Right ventricle myocardium superior (tissue), 1 donor: Measurements from ENCODE around the gene C11orf42. TPM values are rescaled to one million over a fixed set of nuclear protein-coding genes. Genes with fewer than 3 reads are reported as not detected.

ENCODE experiments used
- ATAC-seq: fragments of 200-7000 bp; cut with Tn5 transposase; one replicate; pipeline ENCODE4 v1.9.1; 2020; ENCODE audit warnings: mild to moderate bottlenecking; ENCODE audit not compliant: poor library complexity
- DNase-seq: peaks from one replicate; pipeline ENCODE4 v3.0.0-alpha.2; 2020
- intact Hi-C: fragments of 100-400 bp; cut with DNase I; formaldehyde crosslinking; loops from one replicate; pipeline ENCODE4 v1.11.2; 2022
- long read RNA-seq: library from polyadenylated mRNA; unstranded; transcript quantifications from one replicate; pipeline ENCODE4 v2.0.0, GENCODE V29; 2021
- total RNA-seq: library from RNA; stranded (reverse); fragmentation: NEBNext Ultra II Directional; extraction: Animal tissue kit (Norgen Biotek cat#: 25700); gene quantifications from one replicate; pipeline ENCODE4 v1.2.1, GENCODE V29; 2021
- donor health status: DM: no; HTN: yes; CAD: no; lungs with severe emphysema.

The C11orf42 gene, protein sequence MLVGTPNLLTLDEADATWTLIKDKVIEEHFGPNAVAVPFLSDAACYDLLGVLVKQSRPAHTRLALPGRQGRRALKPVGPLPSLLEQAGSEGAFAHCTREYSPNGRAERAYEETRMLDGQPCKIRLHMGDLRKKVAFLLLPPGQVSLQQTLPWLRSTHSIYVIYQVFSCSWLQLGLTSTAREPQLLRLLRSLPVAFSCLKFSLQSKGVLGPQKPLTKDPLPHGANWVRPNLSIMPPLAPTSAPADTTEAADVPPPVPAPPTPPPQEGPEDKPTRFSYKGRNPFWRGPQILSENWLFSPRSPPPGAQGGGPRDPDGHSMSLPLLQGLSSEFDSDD
- not detected for total RNA-seq
- long read RNA-seq = 0 reads

DNA sequence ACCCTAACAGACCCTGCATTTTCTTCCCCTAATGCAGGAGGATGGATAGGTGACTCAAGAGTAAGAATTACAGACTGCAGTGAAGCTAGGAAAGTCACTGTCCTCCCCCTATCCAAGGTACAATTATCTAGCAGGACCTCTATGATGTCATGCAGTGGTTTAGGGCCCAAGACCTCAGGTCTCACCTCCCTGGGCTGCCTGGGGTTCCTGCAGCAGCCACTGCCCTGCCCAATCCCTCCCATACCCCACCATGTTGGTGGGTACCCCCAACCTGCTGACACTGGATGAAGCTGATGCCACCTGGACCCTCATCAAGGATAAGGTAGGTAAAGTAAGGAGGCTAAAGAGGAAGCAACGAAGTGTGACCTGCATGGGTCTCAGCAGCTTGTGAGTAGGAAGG is at the start of gene C11orf42:
Gene C11orf42 (plus strand): TSS at position 192 of the 400 bp plus-strand sequence. CDS start 59 bp downstream, at position 251.
- intact Hi-C loops = no loop called here
- no peak for ATAC-seq
- DNase-seq = no peak

DNA sequence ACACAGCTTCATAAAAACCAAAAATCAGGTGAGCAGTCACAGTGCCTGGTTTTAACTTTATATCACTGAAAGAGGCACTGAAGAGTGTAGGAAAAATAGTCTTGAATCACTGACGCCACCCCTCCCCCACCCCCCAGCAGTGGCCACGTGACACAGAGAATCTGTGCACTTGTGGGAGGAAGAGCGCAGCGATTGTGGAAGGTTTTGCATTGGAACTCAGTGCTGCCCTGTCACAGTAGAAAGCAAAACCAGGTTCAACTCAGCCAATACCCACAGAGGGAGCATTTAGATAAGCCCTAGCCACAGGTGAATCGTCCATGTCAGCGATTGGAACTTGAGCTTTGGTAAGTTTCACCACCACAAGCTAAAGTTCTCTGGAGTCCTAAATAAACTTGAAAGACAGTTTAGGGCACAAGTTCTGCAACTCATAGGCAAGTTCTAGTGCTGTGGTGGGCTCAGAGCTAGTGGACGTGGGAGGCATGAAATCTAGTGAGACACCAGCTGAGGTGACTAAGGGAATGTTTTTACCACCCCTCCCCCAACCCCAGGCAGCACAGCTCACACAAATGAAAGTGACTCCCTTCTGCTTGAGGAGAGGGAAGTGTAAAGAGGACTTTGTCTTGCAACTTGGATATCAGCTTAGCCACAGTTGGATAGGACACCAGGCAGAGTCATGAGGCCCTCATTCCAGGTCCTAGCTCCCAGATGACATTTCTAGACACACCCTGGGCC is 48.6 kb upstream of the C11orf42 start:
- ATAC-seq = no peak
- DNase-seq = no peak
- intact Hi-C loops = no loop called here

DNA sequence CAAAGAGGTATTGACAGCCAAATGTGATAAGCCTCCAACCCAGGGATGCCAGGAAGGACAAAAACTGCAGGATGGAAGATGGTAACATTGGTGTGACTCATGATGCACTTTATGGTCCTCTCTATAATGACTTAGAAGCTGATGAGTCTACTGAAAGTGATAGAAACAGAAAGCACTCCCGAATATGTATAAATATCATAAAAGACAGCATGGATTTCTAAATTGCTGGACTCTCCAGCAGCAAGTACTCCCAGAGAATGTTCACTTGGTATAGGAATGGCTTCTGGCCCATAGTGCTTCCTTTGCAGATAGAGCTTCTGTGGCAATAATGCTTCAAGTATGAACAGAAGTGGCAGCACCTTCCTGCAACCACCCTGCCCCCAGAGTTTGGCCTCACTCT is 35.1 kb upstream of the C11orf42 start, which contains the start of gene OR52B2:
Gene OR52B2 (minus strand): TSS at position 101 of the 400 bp plus-strand sequence. CDS start 0 bp downstream, at position 101.
- intact Hi-C loops = no loop called here
- DNase-seq (no peak), ATAC-seq (no peak)

DNA sequence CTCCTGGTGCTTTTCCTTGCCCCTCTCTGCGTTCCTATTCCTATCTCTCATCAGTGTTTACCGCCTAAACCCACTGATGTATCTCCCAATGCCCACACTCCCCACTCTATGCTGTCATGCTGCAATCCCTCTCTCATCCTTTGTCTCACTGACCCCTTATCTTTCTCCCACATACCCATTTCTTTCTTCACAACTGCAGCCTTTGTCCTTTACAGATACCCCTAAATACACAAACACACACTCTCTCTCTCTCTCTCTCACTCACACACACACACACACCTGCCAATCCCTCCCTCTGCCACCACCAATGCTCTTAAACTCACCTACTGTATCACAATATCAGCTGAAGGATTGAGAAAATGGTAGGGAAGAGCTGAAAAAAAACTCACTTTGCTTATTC is 29.9 kb upstream of the C11orf42 start:
- intact Hi-C loops = no loop called here
- ATAC-seq (no peak), DNase-seq (no peak)

DNA sequence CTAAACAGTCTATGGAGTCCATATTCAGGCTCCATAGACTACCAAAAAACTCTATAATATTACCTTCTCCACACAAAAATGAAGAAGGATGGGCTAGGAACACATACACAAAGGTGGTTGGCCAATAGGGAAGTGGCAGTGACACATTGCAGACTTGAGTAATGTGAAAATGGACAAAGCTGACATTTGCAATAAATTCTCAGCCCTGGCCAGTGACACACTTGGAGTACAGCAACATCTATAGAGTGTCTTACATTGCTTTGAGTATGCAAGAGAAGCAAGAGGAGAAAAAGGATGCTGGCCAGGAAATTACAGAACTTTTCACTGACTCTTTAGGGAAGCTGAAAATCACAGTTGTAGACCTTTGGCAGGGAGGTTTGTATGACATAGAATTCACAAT is 13.6 kb upstream of the C11orf42 start:
- DNase-seq = no peak
- no peak for ATAC-seq
- intact Hi-C loops = no loop called here

DNA sequence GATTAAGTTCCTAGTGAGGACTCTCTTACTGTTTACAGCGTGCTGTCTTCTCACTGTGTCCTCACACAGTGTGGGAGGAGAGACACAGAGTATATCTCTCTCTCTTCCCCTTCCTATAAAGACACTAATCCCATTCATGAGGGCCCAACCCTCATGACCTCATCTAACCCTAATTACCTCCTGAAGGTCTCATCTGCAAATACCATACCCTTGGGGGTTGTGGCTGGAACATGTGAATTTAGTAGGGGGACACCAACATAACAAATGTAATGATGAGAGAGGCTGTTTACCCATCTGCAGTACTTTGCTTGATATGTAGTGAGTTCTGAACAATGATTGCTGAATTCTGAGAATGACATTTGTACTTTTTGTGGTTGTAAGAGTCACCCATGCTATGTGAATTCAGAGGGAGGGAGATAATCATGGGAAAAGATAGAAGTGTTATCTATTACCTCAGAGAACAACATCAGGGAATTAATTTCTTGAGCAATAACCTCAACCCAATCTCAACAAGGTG is 11.2 kb upstream of the C11orf42 start:
- intact Hi-C loops = no loop called here
- ATAC-seq (no peak), DNase-seq (no peak)

DNA sequence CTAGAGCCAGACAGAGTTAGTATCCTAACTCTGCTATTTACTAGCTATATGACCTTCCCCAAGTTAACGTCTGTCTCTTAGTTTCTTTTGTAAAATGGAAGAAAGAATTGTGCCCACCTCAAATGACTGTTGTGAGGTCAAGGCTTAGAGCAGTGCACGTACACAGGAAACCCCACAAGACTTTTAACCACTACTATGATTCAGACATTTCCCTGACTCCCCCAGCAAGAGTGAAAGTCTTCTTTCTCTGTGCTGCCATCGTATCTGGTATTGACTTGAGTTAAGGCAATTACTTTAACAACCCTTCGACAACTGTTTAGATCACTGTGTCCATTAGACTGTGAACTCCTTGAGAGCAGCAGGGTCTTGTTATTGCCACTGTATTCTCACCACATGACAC is 9.0 kb upstream of the C11orf42 start:
- intact Hi-C loops = no loop called here
- ATAC-seq = no peak

DNA sequence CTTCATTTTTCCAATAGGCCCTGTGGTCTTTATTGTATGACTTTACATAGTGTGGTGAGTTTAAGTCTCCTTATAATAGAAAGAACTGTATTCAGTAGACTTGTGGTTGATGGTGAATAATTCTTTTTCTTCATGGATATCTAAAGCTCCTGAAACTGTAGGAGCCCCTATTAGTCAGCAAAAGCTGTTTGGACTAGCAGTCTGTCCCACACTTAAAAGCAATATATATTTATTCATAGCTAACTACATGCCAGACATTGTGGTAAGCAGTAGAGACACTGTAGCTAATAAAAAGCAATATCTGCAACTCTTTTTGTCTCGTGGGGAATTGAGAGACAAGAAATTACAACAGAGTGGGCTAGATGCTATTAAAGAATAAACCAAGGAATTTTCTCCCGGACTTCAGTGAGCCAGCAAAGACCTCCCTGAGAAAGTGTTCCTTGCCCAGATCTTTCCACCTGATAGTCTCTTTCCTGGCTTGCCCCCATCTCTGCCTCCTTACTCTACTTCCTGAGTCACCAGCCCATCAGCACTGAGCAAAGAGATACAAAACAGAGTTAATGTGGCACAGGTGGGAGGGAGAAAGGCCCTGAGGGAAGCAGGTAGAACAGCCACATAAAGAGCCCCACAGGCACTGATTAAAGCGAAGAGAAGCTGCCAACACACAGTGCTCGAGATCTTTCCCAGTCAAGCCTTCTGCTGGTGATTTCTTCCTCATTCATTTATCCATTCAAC is 7.7 kb upstream of the C11orf42 start:
- DNase-seq (no peak), ATAC-seq (no peak)
- intact Hi-C loops = no loop called here

More for the DNA sequence above, 9.0 kb upstream of the C11orf42 start:
- no peak for DNase-seq

DNA sequence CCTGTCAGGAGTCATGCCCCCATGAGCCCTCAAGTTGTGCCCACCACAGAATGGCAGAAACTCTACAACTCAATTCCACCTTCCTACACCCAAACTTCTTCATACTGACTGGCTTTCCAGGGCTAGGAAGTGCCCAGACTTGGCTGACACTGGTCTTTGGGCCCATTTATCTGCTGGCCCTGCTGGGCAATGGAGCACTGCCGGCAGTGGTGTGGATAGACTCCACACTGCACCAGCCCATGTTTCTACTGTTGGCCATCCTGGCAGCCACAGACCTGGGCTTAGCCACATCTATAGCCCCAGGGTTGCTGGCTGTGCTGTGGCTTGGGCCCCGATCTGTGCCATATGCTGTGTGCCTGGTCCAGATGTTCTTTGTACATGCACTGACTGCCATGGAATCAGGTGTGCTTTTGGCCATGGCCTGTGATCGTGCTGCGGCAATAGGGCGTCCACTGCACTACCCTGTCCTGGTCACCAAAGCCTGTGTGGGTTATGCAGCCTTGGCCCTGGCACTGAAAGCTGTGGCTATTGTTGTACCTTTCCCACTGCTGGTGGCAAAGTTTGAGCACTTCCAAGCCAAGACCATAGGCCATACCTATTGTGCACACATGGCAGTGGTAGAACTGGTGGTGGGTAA is 6.1 kb upstream of the C11orf42 start, which contains the start of gene OR52W1:
Gene OR52W1 (plus strand): TSS at position 51 of the 637 bp plus-strand sequence. CDS start 0 bp downstream, at position 51.
- DNase-seq = no peak
- intact Hi-C loops = no loop called here
- ATAC-seq = no peak

DNA sequence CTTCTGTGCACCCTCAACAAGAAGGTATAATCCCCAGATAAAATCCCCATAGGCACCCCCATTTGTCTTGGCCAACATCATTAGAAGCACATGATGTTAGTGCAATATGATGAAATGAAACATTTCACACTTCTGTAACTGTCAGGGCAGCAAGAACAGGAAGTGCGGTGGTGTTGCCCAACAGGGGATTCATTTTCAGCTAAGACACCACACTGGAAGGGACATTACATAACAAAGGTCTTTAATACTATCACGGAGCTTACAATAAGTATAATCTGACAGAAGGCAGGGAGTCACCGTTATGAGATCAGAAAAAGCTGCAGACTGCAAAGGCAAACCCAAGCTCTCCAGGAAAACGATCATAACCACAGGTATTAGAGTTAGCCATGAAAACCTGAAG is 4.4 kb upstream of the C11orf42 start:
- DNase-seq (peak; percentile 78), ATAC-seq (peak; percentile 66)
- intact Hi-C loops = no loop called here

DNA sequence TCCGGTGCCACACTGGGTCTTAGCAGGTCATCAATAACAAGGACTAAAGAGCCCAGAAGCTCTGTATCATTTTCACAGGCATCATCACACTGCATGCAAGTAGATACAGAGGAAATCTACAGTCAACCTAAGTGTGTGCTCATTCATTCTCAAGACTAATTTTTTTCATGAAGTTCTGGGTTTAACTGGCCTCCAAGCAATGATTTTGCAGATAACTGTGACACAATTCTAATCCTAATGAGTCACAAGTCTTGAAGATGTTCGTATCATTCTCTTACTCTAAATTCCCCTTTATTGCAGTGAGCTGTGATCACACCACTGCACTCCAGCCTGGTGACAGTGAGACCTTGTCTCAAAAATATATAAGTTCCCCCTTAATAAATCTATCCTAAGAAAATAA is 3.9 kb upstream of the C11orf42 start:
- ATAC-seq (no peak), DNase-seq (no peak)
- intact Hi-C loops = no loop called here

DNA sequence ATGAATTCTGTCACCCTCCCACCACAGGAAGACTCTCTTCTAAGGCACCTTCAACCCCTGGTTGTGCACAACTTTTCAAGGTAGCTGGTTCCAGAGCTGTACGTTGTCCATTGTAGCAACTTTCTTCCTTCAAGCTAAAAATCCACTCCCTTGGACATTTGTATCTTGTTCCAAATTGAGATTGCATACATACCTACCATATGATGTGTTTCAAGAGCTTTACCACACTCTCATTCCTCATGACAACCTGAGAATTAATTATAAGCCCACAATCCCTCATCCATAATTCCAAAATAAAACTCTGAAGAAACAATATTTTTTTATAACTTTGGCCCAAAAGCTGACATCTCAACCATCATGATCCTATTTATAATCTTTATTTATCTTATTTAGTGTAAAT is 3.3 kb upstream of the C11orf42 start:
- DNase-seq (no peak), ATAC-seq (no peak)
- intact Hi-C loops = no loop called here

DNA sequence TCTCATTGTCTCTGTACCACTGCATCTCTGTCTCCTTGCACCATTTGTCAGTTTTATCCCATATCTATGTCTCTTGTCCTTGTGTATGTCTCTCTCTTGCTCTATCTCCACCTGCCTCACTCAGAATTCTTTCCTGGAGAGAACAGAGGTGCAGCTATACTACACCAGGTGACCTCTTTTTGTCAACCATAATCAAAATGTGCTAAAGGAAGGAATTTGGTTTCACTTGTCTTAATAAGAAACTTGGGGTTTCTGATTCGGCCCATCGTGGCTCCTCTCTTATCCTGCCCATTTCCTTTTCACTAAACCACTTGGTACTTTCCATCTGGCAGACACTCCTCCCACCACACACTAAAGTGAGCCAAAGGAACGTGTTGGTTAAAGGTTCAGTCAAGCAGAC is 2.0 kb upstream of the C11orf42 start:
- intact Hi-C loops = no loop called here
- DNase-seq (no peak), ATAC-seq (no peak)

DNA sequence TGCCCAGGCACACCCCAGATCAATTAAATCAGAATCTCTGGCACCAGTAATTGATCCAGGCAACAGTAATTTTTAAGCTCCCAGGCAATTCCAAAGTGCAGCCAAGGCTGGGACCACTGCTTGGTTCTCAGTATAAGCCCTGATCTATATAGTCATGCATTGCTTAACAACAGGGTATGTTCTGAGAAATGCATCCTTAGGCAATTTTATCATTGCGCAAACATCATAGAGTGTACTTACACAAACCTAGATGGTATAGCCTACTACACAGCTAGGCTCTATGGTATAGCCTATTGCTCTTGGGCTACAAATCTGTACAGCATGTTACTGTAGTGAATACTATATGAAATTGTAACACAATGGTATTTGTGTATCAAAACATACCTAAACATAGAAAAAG is 651 bp upstream of the C11orf42 start:
- intact Hi-C loops = no loop called here
- no peak for DNase-seq
- no peak for ATAC-seq

DNA sequence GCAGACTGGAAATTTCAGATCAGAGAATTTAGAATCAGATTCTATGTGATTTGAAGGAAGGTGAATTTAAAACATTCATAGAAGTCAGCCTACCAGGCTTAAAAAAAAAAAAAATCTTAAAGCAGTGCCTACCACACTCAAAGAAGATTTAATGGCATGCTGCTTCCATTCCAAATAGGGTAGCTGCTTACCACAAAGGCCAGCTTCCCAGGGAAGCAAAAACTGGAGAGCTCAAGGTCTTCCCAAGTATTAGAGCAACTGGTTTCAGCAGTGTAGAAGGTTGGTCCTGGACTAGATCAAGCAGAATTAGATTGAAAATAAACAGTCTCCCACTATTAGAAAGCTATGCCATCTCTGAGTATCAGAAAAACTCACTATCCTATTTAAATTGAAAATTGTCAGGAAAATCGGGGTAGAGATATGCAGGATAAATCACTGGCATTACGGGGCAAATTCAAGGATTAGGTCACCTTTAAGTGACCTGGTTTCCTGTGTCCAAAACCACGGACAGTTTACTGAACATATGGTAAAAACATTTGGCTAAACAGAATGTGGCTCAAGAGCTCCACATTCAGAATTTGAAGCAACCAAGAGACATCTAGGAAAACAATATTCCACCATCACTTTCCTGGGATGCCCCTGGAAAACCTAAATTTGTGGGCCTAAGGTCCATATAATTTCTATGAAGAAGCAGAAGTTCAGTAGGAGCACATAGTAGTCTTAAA is 1.3 kb downstream of the C11orf42 start:
- DNase-seq (no peak), ATAC-seq (no peak)
- intact Hi-C loops = no loop called here

DNA sequence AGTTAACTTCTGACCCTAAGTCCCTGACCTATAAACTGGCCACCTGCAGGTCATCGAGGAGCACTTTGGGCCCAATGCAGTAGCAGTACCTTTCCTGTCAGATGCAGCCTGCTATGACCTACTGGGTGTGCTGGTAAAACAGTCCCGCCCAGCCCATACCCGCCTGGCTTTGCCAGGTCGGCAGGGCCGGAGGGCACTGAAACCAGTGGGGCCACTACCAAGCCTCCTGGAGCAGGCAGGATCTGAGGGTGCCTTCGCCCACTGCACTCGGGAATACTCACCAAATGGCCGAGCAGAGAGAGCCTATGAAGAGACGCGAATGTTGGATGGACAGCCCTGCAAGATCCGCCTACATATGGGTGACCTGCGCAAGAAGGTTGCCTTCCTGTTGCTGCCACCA is 4.4 kb downstream of the C11orf42 start:
- ATAC-seq (no peak), DNase-seq (no peak)
- intact Hi-C loops = no loop called here

DNA sequence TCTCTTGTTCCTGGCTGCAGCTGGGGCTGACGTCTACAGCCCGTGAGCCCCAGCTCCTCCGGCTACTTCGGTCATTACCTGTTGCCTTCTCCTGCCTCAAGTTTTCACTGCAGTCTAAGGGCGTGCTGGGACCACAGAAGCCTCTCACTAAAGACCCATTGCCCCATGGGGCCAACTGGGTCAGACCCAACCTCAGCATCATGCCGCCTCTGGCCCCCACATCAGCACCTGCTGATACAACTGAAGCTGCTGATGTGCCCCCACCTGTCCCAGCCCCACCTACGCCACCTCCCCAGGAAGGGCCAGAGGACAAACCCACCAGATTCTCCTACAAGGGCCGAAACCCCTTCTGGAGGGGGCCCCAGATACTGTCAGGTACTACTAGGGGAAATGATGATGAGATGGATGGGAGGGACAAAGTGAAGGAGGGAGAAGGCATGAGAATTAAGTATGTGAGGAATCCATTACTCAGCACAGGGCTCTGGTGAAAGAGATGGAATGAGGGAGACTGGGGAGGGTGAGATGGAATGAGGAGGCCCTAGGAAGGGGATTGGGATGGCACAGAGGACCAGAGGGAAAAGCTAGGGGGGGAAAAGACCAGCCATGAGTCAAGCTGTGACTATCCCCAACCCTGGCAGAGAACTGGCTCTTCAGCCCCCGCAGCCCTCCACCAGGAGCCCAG is 5.1 kb downstream of the C11orf42 start:
- intact Hi-C loops = no loop called here
- ATAC-seq = no peak

DNA sequence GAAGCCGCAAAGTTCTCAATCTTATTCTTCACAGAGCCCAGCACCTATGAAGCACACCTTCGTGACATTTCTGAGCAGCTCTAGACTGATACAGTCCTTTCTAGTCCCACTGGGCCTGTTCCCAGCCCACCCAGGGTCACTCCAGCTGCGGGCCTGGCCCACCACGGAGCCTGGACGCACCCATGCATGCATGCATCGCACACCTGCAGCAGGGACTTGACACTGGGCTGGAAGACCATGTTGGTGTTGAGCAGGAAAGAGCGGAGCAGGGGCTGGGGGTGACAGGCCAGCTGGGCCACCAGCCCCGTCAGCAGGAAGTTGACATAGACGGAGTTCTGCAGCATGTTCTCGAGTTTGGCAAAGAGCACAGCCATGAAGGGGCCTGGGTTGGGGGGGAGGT is 9.2 kb downstream of the C11orf42 start:
- DNase-seq (no peak), ATAC-seq (no peak)
- intact Hi-C loops = no loop called here

More for the DNA sequence above, 5.1 kb downstream of the C11orf42 start:
- no peak for DNase-seq
